H1 (cell line): Measurements from ENCODE around the gene RAB29. TPM values are rescaled to one million over a fixed set of nuclear protein-coding genes. Genes with fewer than 3 reads are reported as not detected.

Experiments
- ASH2L ChIP-seq: fragments of 200-600, 300-600 bp; sonication (generic); IDR thresholded peaks from one replicate; pipeline ENCODE4 v1.7.1; 2017; ENCODE audit warnings: low read length
- CTBP2 ChIP-seq: IDR thresholded peaks from 2 replicates; pipeline ENCODE4 v1.7.0; 2011; ENCODE audit warnings: borderline replicate concordance, mild to moderate bottlenecking, moderate library complexity, mixed read lengths, low read length; ENCODE audit not compliant: insufficient read depth, insufficient read length
- GABPA ChIP-seq: IDR thresholded peaks from 2 replicates; pipeline ENCODE4 v1.6.1; 2011; ENCODE audit warnings: mild to moderate bottlenecking, low read length, moderate library complexity, borderline replicate concordance; ENCODE audit not compliant: insufficient read depth
- KDM1A ChIP-seq: fragments of 200-600, 300-600 bp; sonication (generic); IDR thresholded peaks from 2 replicates; pipeline ENCODE4 v1.7.1; 2016; ENCODE audit warnings: mild to moderate bottlenecking, low read length, borderline replicate concordance
- KDM4A ChIP-seq: IDR thresholded peaks from one replicate; pipeline ENCODE4 v1.7.1; 2012; ENCODE audit warnings: low read depth, mild to moderate bottlenecking, moderate library complexity, low read length, inconsistent platforms; ENCODE audit not compliant: severe bottlenecking
- KDM5A ChIP-seq: fragments of 200-600 bp; IDR thresholded peaks from 2 replicates; pipeline ENCODE4 v1.7.1; 2012; ENCODE audit warnings: mild to moderate bottlenecking, low read length, inconsistent platforms, mixed read lengths
- polyA plus RNA-seq, 7 experiments: library from polyadenylated mRNA; depleted of rRNA in 3 of 7; stranded (reverse) in 5 of 7; unstranded in 2 of 7; fragments of >200 nt in 5 of 7; fragments of 200-250 nt in 2 of 7; gene quantifications; 1 replicate in 5 of 7; 2 replicates in 1 of 7; 4 replicates in 1 of 7; pipeline versions ENCODE4 v1.2.1 to v1.2.3, GENCODE V29; 2011 to 2013; ENCODE audit warnings: missing spikeins in 2 of 7, mixed read lengths in 2 of 7
- total RNA-seq: library from RNA; stranded (reverse); fragmentation: NEBNext Ultra II Directional; extraction: Animal tissue kit (Norgen Biotek cat#: 25700); gene quantifications from 2 replicates; pipeline ENCODE4 v1.2.1, GENCODE V29; 2021

RAB29 gene
- total and polyA plus RNA-seq, 2 of the 8 experiments (the other 6 are each of a cell fraction or from before 2014, with no cell fraction given): 10.1 to 17.3 TPM

GRCh38 chr1:205813755-205814058 lies 38.4 kb upstream of the RAB29 start (continued):
- TF ChIP-seq KDM5A: no peak
- TF ChIP-seq KDM1A: no peak
- no peak for TF ChIP-seq ASH2L
- TF ChIP-seq CTBP2: no peak
- TF ChIP-seq KDM4A: peak; percentile 88
- no peak for TF ChIP-seq GABPA
